Calu3 (cell line): ENCODE data around the gene DGUOK. TPM values are rescaled to one million over a fixed set of nuclear protein-coding genes. Genes with fewer than 3 reads are reported as not detected.

Source experiments
- BruUV-seq: library from RNA; stranded (reverse); fragments of 400-500 nt; replicated peaks from 2 replicates; lab custom pipeline; 2021; lab: Mats Ljungman, UMichigan
- CTCF ChIA-PET: fragments of 300-600 bp; sonication (Branson Sonifier 250); formaldehyde crosslinking; loops from one replicate; lab custom pipeline; 2022; ENCODE audit warnings: antibody characterized with exemption; lab: Charles Lee
- DNase-seq: peaks from one replicate; pipeline ENCODE4 v3.0.0; 2022
- H3K27ac Mint-ChIP-seq: one replicate; pipeline ENCODE4 v1.8.0; 2022; ENCODE audit warnings: mixed read lengths; ENCODE audit not compliant: unreplicated experiment
- H3K27me3 Mint-ChIP-seq: one replicate; pipeline ENCODE4 v1.8.0; 2022; ENCODE audit warnings: mixed read lengths; ENCODE audit not compliant: unreplicated experiment
- H3K36me3 Mint-ChIP-seq: one replicate; pipeline ENCODE4 v1.8.0; 2022; ENCODE audit warnings: mild to moderate bottlenecking, moderate library complexity, mixed read lengths; ENCODE audit not compliant: insufficient read depth, unreplicated experiment
- H3K4me1 Mint-ChIP-seq: one replicate; pipeline ENCODE4 v1.8.0; 2022; ENCODE audit warnings: mild to moderate bottlenecking, low read depth, mixed read lengths; ENCODE audit not compliant: unreplicated experiment
- H3K4me3 Mint-ChIP-seq: one replicate; pipeline ENCODE4 v1.8.0; 2022; ENCODE audit warnings: mild to moderate bottlenecking, low read depth, moderate library complexity, mixed read lengths; ENCODE audit not compliant: unreplicated experiment
- H3K9me3 Mint-ChIP-seq: one replicate; pipeline ENCODE4 v1.8.0; 2022; ENCODE audit warnings: low read depth, mixed read lengths; ENCODE audit not compliant: unreplicated experiment
- CTCF ChIP-seq: fragments of 200-600 bp; IDR thresholded peaks from one replicate; pipeline ENCODE4 v1.8.0; 2022; ENCODE audit warnings: antibody characterized with exemption; ENCODE audit not compliant: unreplicated experiment
- intact Hi-C: fragments of 100-400 bp; cut with micrococcal nuclease; formaldehyde crosslinking; loops from one replicate; pipeline ENCODE4 v1.10.0; 2022; ENCODE audit not compliant: unreplicated experiment
- total RNA-seq: library from RNA; stranded (reverse); gene quantifications from 2 replicates; pipeline ENCODE4 v1.2.3, GENCODE V29; 2022

The DGUOK gene
- total RNA-seq, 1 experiment from 2014 or later, result 78.6 TPM

- Mint-ChIP-seq H3K27me3 (peaks cover 12% of the 10 kb centered on the region), H3K36me3 (no peaks in the 10 kb centered on the region), H3K4me3 (no peak overlapping the region), H3K27ac (no peak overlapping the region), H3K9me3 (no peaks in the 10 kb centered on the region), H3K4me1 (no peaks in the 10 kb centered on the region)
- no TSS peak for BruUV-seq
- intact Hi-C loops, result no loop called here
- CTCF ChIA-PET, result no interaction called here
- no peak for TF ChIP-seq CTCF
- DNase-seq, result no peak
Observed at GRCh38 chr2:73890301-73891092, 36.2 kb upstream of the DGUOK start.

GRCh38 chr2:73891276-73891901 lies 35.3 kb upstream of the DGUOK start:
- Mint-ChIP-seq H3K36me3 (no peaks in the 10 kb centered on the region), H3K4me3 (no peak overlapping the region), H3K27me3 (peaks cover 12% of the 10 kb centered on the region), H3K27ac (no peak overlapping the region), H3K9me3 (no peaks in the 10 kb centered on the region), H3K4me1 (no peaks in the 10 kb centered on the region)
- BruUV-seq, result no TSS peak
- intact Hi-C loops, result no loop called here
- DNase-seq, result no peak
- CTCF ChIA-PET, result no interaction called here
- no peak for TF ChIP-seq CTCF

- no peak for TF ChIP-seq CTCF
- DNase-seq, result no peak
- H3K27me3 Mint-ChIP-seq, result peaks cover 12% of the 10 kb centered on the region
- intact Hi-C loops, result no loop called here
- H3K9me3 Mint-ChIP-seq, result no peaks in the 10 kb centered on the region
- H3K27ac Mint-ChIP-seq, result no peak within 1 kb of the TSS
- peaks cover 4% of the 10 kb centered on the region for H3K4me1 Mint-ChIP-seq
- no peaks in the 10 kb centered on the region for H3K36me3 Mint-ChIP-seq
- BruUV-seq, result no TSS peak
- CTCF ChIA-PET, result interaction anchor here (0.6 kb wide), 1 partner anchor 836 kb away, joined by 4 read pairs; no protein-coding TSS in a partner anchor
- H3K4me3 Mint-ChIP-seq, result no peak within 1 kb of the TSS
Observed at GRCh38 chr2:73892631-73893329, 33.9 kb upstream of the DGUOK start, which contains the start of gene ACTG2. Gene ACTG2 (plus strand): TSS chr2:73893008. CDS start chr2:73901312, 8,304 bp downstream.

GRCh38 chr2:73893764-73894474 lies 32.8 kb upstream of the DGUOK start:
- no peak for TF ChIP-seq CTCF
- peaks cover 12% of the 10 kb centered on the region for H3K27me3 Mint-ChIP-seq
- H3K36me3 Mint-ChIP-seq, result no peaks in the 10 kb centered on the region
- BruUV-seq, result no TSS peak
- CTCF ChIA-PET, result no interaction called here
- no peak overlapping the region for H3K4me3 Mint-ChIP-seq
- no peak for DNase-seq
- H3K4me1 Mint-ChIP-seq, result peaks cover 7% of the 10 kb centered on the region
- no peak overlapping the region for H3K27ac Mint-ChIP-seq
- intact Hi-C loops, result no loop called here
- H3K9me3 Mint-ChIP-seq, result no peaks in the 10 kb centered on the region
